GM12878 (cell line): Measurements from ENCODE around the gene HOXB3. TPM values are rescaled to one million over a fixed set of nuclear protein-coding genes. Genes with fewer than 3 reads are reported as not detected.

Experiments used
- BCL3 ChIP-seq: IDR thresholded peaks from 2 replicates; pipeline ENCODE4 v1.6.1; 2011; ENCODE audit warnings: borderline replicate concordance, low read depth, mild to moderate bottlenecking, moderate library complexity, low read length; ENCODE audit not compliant: insufficient read depth, poor library complexity, severe bottlenecking
- CBX5 ChIP-seq: sonication (generic); IDR thresholded peaks from 2 replicates; pipeline ENCODE4 v1.6.1; 2016; ENCODE audit warnings: low read depth, moderate library complexity, mild to moderate bottlenecking, inconsistent platforms
- CEBPB ChIP-seq, 2 experiments: fragments of 150-350 bp in 1 of 2; IDR thresholded peaks; 2 replicates each; pipeline ENCODE4 v1.6.1; 2012 to 2014; ENCODE audit warnings: low read depth in 2 of 2, low read length in 2 of 2, borderline replicate concordance in 1 of 2, inconsistent platforms in 1 of 2
- DPF2 ChIP-seq: fragments of 450-650 bp; IDR thresholded peaks from 2 replicates; pipeline ENCODE4 v1.6.1; 2017; ENCODE audit warnings: mild to moderate bottlenecking
- ESRRA ChIP-seq: IDR thresholded peaks from 2 replicates; pipeline ENCODE4 v1.6.1; 2012; ENCODE audit warnings: mild to moderate bottlenecking, low read length, improper control_type of control experiment
- ETV6 ChIP-seq, 2 experiments: fragments of 450-650 bp in 1 of 2; IDR thresholded peaks in 1 of 2; conservative IDR thresholded peaks in 1 of 2; 2 replicates each; pipeline ENCODE4 v1.6.1; 2014; ENCODE audit warnings: antibody characterized with exemption in 1 of 2, borderline replicate concordance in 1 of 2, low read depth in 1 of 2, mild to moderate bottlenecking in 1 of 2, moderate library complexity in 1 of 2
- HDAC6 ChIP-seq: fragments of 200-600 bp; sonication (generic); IDR thresholded peaks from one replicate; pipeline ENCODE4 v1.8.0; 2017; ENCODE audit warnings: antibody characterized with exemption; ENCODE audit not compliant: unreplicated experiment
- MEF2A ChIP-seq: IDR thresholded peaks from 2 replicates; pipeline ENCODE4 v1.6.1; 2011; ENCODE audit warnings: low read depth, mild to moderate bottlenecking, low read length, moderate library complexity; ENCODE audit not compliant: insufficient read depth
- MYB ChIP-seq: fragments of 150-350 bp; IDR thresholded peaks from 2 replicates; pipeline ENCODE4 v1.6.1; 2014; ENCODE audit warnings: mild to moderate bottlenecking, low read depth, low read length, borderline replicate concordance
- NFIC ChIP-seq: IDR thresholded peaks from 2 replicates; pipeline ENCODE4 v1.6.1; 2012; ENCODE audit warnings: low read depth, mild to moderate bottlenecking, inconsistent platforms, low read length, moderate library complexity
- NR2C1 ChIP-seq: fragments of 450-650 bp; IDR thresholded peaks from 2 replicates; pipeline ENCODE4 v1.6.1; 2017; ENCODE audit warnings: antibody characterized with exemption, mild to moderate bottlenecking, moderate library complexity
- SMAD5 ChIP-seq: IDR thresholded peaks from 2 replicates; pipeline ENCODE4 v1.6.1; 2016; ENCODE audit warnings: antibody characterized with exemption, low read depth
- SPI1 ChIP-seq: IDR thresholded peaks from 2 replicates; pipeline ENCODE4 v1.6.1; 2011; ENCODE audit warnings: low read depth, mild to moderate bottlenecking, low read length, moderate library complexity, borderline replicate concordance; ENCODE audit not compliant: insufficient read depth
- TCF3 ChIP-seq: IDR thresholded peaks from 2 replicates; pipeline ENCODE4 v1.6.1; 2012; ENCODE audit warnings: low read depth, mild to moderate bottlenecking, low read length, borderline replicate concordance; ENCODE audit not compliant: insufficient read depth
- ZNF24 ChIP-seq: fragments of 450-650 bp; IDR thresholded peaks from 2 replicates; pipeline ENCODE4 v1.6.1; 2017; ENCODE audit warnings: antibody characterized with exemption, mild to moderate bottlenecking
- ZSCAN29 ChIP-seq: fragments of 450-650 bp; IDR thresholded peaks from 2 replicates; pipeline ENCODE4 v1.6.1; 2017; ENCODE audit warnings: mild to moderate bottlenecking, moderate library complexity
- polyA plus RNA-seq, 11 experiments: library from polyadenylated mRNA; depleted of rRNA in 4 of 11; unstranded in 6 of 11; stranded (reverse) in 5 of 11; fragments of >200 nt; fragmentation: Nextera tagmentation in 4 of 11; fragmentation: Illumina TruSeq in 1 of 11; extraction: Ambion mirVana in 4 of 11; extraction: Trizol in 1 of 11; gene quantifications; 1 replicate in 1 of 11; 2 replicates in 10 of 11; pipeline versions ENCODE4 v1.2.1 to v1.2.3, GENCODE V29; 2011 to 2016; ENCODE audit warnings: inconsistent platforms in 2 of 11, missing spikeins in 2 of 11, low read depth in 1 of 11
- total RNA-seq, 4 experiments: library from RNA; depleted of rRNA in 3 of 4; stranded (reverse); fragments of >200 nt in 3 of 4; fragmentation: Illumina TruSeq in 1 of 4; extraction: Trizol in 1 of 4; gene quantifications; 2 replicates each; pipeline versions ENCODE4 v1.2.1 to v1.2.3, GENCODE V29; 2013 to 2021
- TF ChIP-seq, protein P1 (sequence below): fragments of 150-350 bp; IDR thresholded peaks from 2 replicates; pipeline ENCODE4 v1.6.1; 2014; ENCODE audit warnings: mild to moderate bottlenecking, low read depth, low read length
- TF ChIP-seq, protein P2 (sequence below): fragments of 450-650 bp; IDR thresholded peaks from 2 replicates; pipeline ENCODE4 v1.6.1; 2014; ENCODE audit warnings: mild to moderate bottlenecking
- TF ChIP-seq, protein P3 (sequence below): IDR thresholded peaks from 2 replicates; pipeline ENCODE4 v1.6.1; 2011; ENCODE audit warnings: borderline replicate concordance, low read depth, mild to moderate bottlenecking, moderate library complexity, mixed read lengths, low read length; ENCODE audit not compliant: insufficient read depth; ENCODE audit errors: extremely low read length
- TF ChIP-seq, protein P4 (sequence below): fragments of 450-650 bp; formaldehyde crosslinking; IDR thresholded peaks from 2 replicates; pipeline ENCODE4 v1.5.0; 2022; ENCODE audit warnings: mild to moderate bottlenecking, missing genetic modification characterization

The HOXB3 gene
- total and polyA plus RNA-seq, 10 of the 15 experiments (the other 5 are each of a cell fraction or from before 2014, with no cell fraction given), result 0.19 to 7.7 (median 2.9) TPM

GRCh38 chr17:48561884-48562810, 27.9 kb downstream of the HOXB3 start (continued):
- TF ChIP-seq, protein P1, sequence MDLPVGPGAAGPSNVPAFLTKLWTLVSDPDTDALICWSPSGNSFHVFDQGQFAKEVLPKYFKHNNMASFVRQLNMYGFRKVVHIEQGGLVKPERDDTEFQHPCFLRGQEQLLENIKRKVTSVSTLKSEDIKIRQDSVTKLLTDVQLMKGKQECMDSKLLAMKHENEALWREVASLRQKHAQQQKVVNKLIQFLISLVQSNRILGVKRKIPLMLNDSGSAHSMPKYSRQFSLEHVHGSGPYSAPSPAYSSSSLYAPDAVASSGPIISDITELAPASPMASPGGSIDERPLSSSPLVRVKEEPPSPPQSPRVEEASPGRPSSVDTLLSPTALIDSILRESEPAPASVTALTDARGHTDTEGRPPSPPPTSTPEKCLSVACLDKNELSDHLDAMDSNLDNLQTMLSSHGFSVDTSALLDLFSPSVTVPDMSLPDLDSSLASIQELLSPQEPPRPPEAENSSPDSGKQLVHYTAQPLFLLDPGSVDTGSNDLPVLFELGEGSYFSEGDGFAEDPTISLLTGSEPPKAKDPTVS, result no peak
- no peak for TF ChIP-seq MYB
- TF ChIP-seq, protein P2, sequence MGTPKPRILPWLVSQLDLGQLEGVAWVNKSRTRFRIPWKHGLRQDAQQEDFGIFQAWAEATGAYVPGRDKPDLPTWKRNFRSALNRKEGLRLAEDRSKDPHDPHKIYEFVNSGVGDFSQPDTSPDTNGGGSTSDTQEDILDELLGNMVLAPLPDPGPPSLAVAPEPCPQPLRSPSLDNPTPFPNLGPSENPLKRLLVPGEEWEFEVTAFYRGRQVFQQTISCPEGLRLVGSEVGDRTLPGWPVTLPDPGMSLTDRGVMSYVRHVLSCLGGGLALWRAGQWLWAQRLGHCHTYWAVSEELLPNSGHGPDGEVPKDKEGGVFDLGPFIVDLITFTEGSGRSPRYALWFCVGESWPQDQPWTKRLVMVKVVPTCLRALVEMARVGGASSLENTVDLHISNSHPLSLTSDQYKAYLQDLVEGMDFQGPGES, result no peak
- TF ChIP-seq, protein P3, sequence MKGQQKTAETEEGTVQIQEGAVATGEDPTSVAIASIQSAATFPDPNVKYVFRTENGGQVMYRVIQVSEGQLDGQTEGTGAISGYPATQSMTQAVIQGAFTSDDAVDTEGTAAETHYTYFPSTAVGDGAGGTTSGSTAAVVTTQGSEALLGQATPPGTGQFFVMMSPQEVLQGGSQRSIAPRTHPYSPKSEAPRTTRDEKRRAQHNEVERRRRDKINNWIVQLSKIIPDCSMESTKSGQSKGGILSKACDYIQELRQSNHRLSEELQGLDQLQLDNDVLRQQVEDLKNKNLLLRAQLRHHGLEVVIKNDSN, result no peak
- TF ChIP-seq DPF2, result peak; percentile 46; the same call in 1 of the 2 replicates
- TF ChIP-seq ZNF24, result no peak
- TF ChIP-seq BCL3, result no peak
- TF ChIP-seq HDAC6, result no peak
- TF ChIP-seq CBX5, result no peak
- TF ChIP-seq NR2C1, result no peak
- no peak for TF ChIP-seq CEBPB (IDR thresholded peaks at IDR 0.05; ENCODE audit: borderline replicate concordance in 1 of 2, low read depth in 2 of 2, low read length in 2 of 2)
- TF ChIP-seq SMAD5, result no peak
- no peak for TF ChIP-seq NFIC
- TF ChIP-seq, protein P4, sequence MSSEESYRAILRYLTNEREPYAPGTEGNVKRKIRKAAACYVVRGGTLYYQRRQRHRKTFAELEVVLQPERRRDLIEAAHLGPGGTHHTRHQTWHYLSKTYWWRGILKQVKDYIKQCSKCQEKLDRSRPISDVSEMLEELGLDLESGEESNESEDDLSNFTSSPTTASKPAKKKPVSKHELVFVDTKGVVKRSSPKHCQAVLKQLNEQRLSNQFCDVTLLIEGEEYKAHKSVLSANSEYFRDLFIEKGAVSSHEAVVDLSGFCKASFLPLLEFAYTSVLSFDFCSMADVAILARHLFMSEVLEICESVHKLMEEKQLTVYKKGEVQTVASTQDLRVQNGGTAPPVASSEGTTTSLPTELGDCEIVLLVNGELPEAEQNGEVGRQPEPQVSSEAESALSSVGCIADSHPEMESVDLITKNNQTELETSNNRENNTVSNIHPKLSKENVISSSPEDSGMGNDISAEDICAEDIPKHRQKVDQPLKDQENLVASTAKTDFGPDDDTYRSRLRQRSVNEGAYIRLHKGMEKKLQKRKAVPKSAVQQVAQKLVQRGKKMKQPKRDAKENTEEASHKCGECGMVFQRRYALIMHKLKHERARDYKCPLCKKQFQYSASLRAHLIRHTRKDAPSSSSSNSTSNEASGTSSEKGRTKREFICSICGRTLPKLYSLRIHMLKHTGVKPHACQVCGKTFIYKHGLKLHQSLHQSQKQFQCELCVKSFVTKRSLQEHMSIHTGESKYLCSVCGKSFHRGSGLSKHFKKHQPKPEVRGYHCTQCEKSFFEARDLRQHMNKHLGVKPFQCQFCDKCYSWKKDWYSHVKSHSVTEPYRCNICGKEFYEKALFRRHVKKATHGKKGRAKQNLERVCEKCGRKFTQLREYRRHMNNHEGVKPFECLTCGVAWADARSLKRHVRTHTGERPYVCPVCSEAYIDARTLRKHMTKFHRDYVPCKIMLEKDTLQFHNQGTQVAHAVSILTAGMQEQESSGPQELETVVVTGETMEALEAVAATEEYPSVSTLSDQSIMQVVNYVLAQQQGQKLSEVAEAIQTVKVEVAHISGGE (CRISPR knock-in tag), result no peak
- no peak for TF ChIP-seq SPI1
- TF ChIP-seq ETV6 (conservative IDR thresholded peaks at IDR 0.05 in 1 of 2, IDR thresholded peaks at IDR 0.05 in 1 of 2; ENCODE audit: borderline replicate concordance in 1 of 2, low read depth in 1 of 2), result no peak
- TF ChIP-seq TCF3, result no peak
- no peak for TF ChIP-seq ZSCAN29
- TF ChIP-seq ESRRA, result no peak
- TF ChIP-seq MEF2A, result no peak
